HCT116 (cell line): ENCODE measurements around the gene ULBP2. TPM values are rescaled to one million over a fixed set of nuclear protein-coding genes. Genes with fewer than 3 reads are reported as not detected.
A peak's percentile ranks its signal among the peaks of the same experiment; 100 is the strongest.
"Not testable (repeated sequence)": the region's sequence is repeated elsewhere in the genome, so short reads cannot be mapped to it uniquely, and the experiment has no call there.

ENCODE experiments used
- ATAC-seq: fragments of 200-7000 bp; cut with Tn5 transposase; 2 replicates; pipeline ENCODE4 v1.9.1; 2020; ENCODE audit warnings: mild to moderate bottlenecking, moderate library complexity
- BruUV-seq: library from RNA; stranded (reverse); fragments of 400-500 nt; replicated peaks from 2 replicates; lab custom pipeline; 2021; lab: Mats Ljungman, UMichigan
- CTCF ChIA-PET: fragments of 300-600 bp; sonication (Branson Sonifier 250); formaldehyde crosslinking; loops from one replicate; lab custom pipeline; 2021; ENCODE audit warnings: antibody characterized with exemption; lab: Charles Lee
- POLR2A ChIA-PET: fragments of 300-600, 350-600 bp; sonication (Branson Sonifier 250); formaldehyde crosslinking; loops from one replicate; lab custom pipeline; 2021; ENCODE audit warnings: antibody characterized with exemption; lab: Charles Lee
- RAD21 ChIA-PET, 2 experiments: fragments of 300-600 bp; sonication (Branson Sonifier 250); formaldehyde crosslinking; loops; one replicate each; lab custom pipeline; 2023; ENCODE audit warnings: low total read pairs in 2 of 2; ENCODE audit not compliant: uncharacterized antibody in 2 of 2, unreplicated experiment in 2 of 2, low non-redundant PET in 1 of 2; lab: Charles Lee
- DNase-seq: peaks from one replicate; pipeline ENCODE4 v3.0.0-alpha.2; 2010; ENCODE audit warnings: low read depth, low spot score
- H2AFZ ChIP-seq: fragments of 200-600 bp; shearing (Covaris generic), sonication (generic); 2 replicates; pipeline ENCODE4 v1.6.1; 2017; ENCODE audit warnings: low read depth, mixed run types, mixed read lengths, antibody characterized with exemption, low read length; ENCODE audit not compliant: poor library complexity, severe bottlenecking
- H3K27ac ChIP-seq: 2 replicates; pipeline ENCODE4 v1.5.1; 2012; ENCODE audit warnings: low read depth, low read length
- H3K27me3 ChIP-seq: fragments of 200-600 bp; sonication (generic); 2 replicates; pipeline ENCODE4 v1.6.1; 2016; ENCODE audit warnings: mixed run types, low read length, mixed read lengths; ENCODE audit not compliant: insufficient read depth
- H3K36me3 ChIP-seq, 2 experiments: fragments of 200-500 bp in 1 of 2; fragments of 200-600 bp in 1 of 2; sonication (Bioruptor generic) in 1 of 2; sonication (generic) in 1 of 2; 2 replicates each; pipeline versions ENCODE4 v1.5.1 to v1.6.1; 2014 to 2016; ENCODE audit warnings: low read length in 2 of 2, inconsistent platforms in 1 of 2, mixed read lengths in 1 of 2, mixed run types in 1 of 2; ENCODE audit not compliant: insufficient read depth in 2 of 2, control insufficient read depth in 1 of 2
- H3K4me1 ChIP-seq, 2 experiments: fragments of 200-600 bp in 1 of 2; sonication (generic) in 1 of 2; 2 replicates each; pipeline versions ENCODE4 v1.5.1 to v1.6.1; 2012 to 2017; ENCODE audit warnings: low read length in 2 of 2, inconsistent platforms in 1 of 2, mild to moderate bottlenecking in 1 of 2, mixed read lengths in 1 of 2, mixed run types in 1 of 2, moderate library complexity in 1 of 2; ENCODE audit not compliant: insufficient read depth in 2 of 2, control insufficient read depth in 1 of 2
- H3K4me2 ChIP-seq: fragments of 200-600 bp; sonication (generic); 2 replicates; pipeline ENCODE4 v1.6.1; 2017; ENCODE audit warnings: mixed run types, low read length, mixed read lengths
- H3K4me3 ChIP-seq, 2 experiments: fragments of 200-600 bp in 1 of 2; sonication (generic) in 1 of 2; replicated peaks in 1 of 2; 2 replicates each; pipeline ENCODE4 v1.5.1; 2011 to 2016; ENCODE audit warnings: low read length in 2 of 2, control low read depth in 1 of 2, low read depth in 1 of 2, mild to moderate bottlenecking in 1 of 2, mixed read lengths in 1 of 2, mixed run types in 1 of 2
- H3K79me2 ChIP-seq: fragments of 200-600 bp; sonication (generic); 2 replicates; pipeline ENCODE4 v1.6.1; 2017; ENCODE audit warnings: mild to moderate bottlenecking, mixed run types, low read length, moderate library complexity, mixed read lengths; ENCODE audit not compliant: insufficient read depth
- H3K9ac ChIP-seq: fragments of 200-600 bp; sonication (generic); 2 replicates; pipeline ENCODE4 v1.6.1; 2016; ENCODE audit warnings: low read length, mixed read lengths
- H3K9me2 ChIP-seq: fragments of 200-600 bp; sonication (generic), shearing (Covaris generic); 2 replicates; pipeline ENCODE4 v1.6.1; 2017; ENCODE audit warnings: mixed run types, mild to moderate bottlenecking, moderate library complexity; ENCODE audit not compliant: insufficient read depth
- H3K9me3 ChIP-seq, 2 experiments: fragments of 200-500 bp in 1 of 2; fragments of 200-600 bp in 1 of 2; sonication (Bioruptor generic) in 1 of 2; sonication (generic) in 1 of 2; 2 replicates each; pipeline ENCODE4 v1.6.1; 2014 to 2017; ENCODE audit warnings: low read length in 2 of 2, mixed read lengths in 2 of 2, inconsistent platforms in 1 of 2, low read depth in 1 of 2, mild to moderate bottlenecking in 1 of 2, mixed run types in 1 of 2, moderate library complexity in 1 of 2; ENCODE audit not compliant: control insufficient read depth in 1 of 2, insufficient read depth in 1 of 2
- H4K20me1 ChIP-seq: fragments of 200-600 bp; sonication (generic), shearing (Covaris generic); 2 replicates; pipeline ENCODE4 v1.6.1; 2017; ENCODE audit warnings: mixed run types, mild to moderate bottlenecking, moderate library complexity; ENCODE audit not compliant: insufficient read depth
- CBX3 ChIP-seq: IDR thresholded peaks from 2 replicates; pipeline ENCODE4 v1.6.1; 2012; ENCODE audit warnings: low read depth
- CEBPB ChIP-seq: IDR thresholded peaks from 2 replicates; pipeline ENCODE4 v1.6.1; 2012; ENCODE audit warnings: low read depth
- EZH2 ChIP-seq: fragments of 200-600 bp; sonication (generic); IDR thresholded peaks from 2 replicates; pipeline ENCODE4 v1.6.1; 2017; ENCODE audit warnings: antibody characterized with exemption, mixed run types
- EZH2phosphoT487 ChIP-seq: fragments of 200-600 bp; IDR thresholded peaks from 2 replicates; pipeline ENCODE4 v1.6.1; 2018; ENCODE audit warnings: antibody characterized with exemption, borderline replicate concordance
- FOSL1 ChIP-seq: IDR thresholded peaks from 2 replicates; pipeline ENCODE4 v1.6.1; 2012; ENCODE audit warnings: low read depth
- POLR2AphosphoS5 ChIP-seq: IDR thresholded peaks from 2 replicates; pipeline ENCODE4 v1.6.1; 2011; ENCODE audit warnings: mild to moderate bottlenecking, low read depth, low read length, moderate library complexity
- TCF7L2 ChIP-seq: IDR thresholded peaks from 2 replicates; pipeline ENCODE4 v1.7.0; 2011; ENCODE audit warnings: borderline replicate concordance, inconsistent platforms; ENCODE audit not compliant: insufficient read depth, insufficient read length; ENCODE audit errors: extremely low read depth
- intact Hi-C: fragments of 100-400 bp; cut with micrococcal nuclease; formaldehyde crosslinking; loops from 2 replicates; pipeline ENCODE4 v1.10.0; 2022
- total RNA-seq: library from RNA; stranded (reverse); gene quantifications from one replicate; pipeline ENCODE4 v1.2.1, GENCODE V29; 2021; ENCODE audit not compliant: unreplicated experiment
- TF ChIP-seq, protein P1 (sequence below): IDR thresholded peaks from 2 replicates; pipeline ENCODE4 v1.6.1; 2012

The ULBP2 gene
- total RNA-seq, 1 experiment from 2014 or later: 10.2 TPM

DNA sequence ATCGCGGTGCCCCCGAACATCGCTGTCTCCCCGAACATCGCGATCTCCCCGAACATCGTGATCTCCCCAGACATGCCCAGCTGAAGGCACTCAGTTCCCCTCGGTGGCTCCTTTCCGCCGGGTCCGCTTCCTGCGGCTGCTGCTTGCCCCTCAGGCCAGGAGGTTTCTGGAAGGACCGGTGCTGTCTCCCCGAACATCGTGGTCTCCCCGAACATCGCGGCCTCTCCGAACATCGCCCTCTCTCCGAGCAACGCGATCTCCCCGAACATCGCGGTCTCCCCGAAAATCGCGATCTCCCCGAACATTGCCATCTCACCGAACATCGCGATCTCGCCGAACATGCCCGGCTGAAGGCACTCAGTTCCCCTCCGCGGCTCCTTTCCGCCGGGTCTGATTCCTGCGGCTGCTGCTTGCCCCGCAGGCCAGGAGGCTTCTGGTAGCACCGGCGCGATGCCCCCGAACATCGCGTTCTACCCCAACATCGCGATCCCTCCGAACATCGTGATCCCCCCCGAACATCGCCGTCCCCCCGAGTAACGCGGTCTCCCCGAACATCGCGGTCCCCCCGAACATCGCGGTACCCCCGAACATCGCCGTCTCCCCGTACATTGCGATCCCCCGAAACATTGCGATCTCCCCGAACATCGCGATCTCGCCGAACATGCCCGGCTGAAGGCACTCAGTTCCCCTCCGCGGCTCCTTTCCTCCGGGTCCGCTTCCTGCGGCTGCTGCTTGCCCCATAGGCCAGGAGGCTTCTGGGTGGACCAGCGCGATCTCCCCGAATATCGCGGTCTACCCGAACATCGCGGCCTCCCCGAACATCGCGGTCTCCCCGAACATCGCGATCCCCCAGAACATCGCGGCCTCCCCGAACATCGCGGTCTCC, 22.7 kb downstream of the ULBP2 start:
- DNase-seq (no peak), ATAC-seq (no peak)
- Histone ChIP-seq H3K4me3 (peak overlapping the region; percentile 37 to 59), H3K9ac (peak overlapping the region; percentile 66), H3K9me2 (no peaks in the 10 kb centered on the region), H3K27ac (peak overlapping the region; percentile 53; the same call in 1 of the 2 replicates), H3K9me3 (no peaks in the 10 kb centered on the region), H3K79me2 (no peaks in the 10 kb centered on the region), H3K36me3 (no peaks in the 10 kb centered on the region), H3K27me3 (no peaks in the 10 kb centered on the region), H3K4me1 (peaks cover 9 to 22% of the 10 kb centered on the region in 2 experiments; a peak in 3 of 4 replicates), H4K20me1 (no peaks in the 10 kb centered on the region), H2AFZ (no peak overlapping the region), H3K4me2 (peak overlapping the region; percentile 95)
- TF ChIP-seq CBX3 (no peak), TCF7L2 (no peak), EZH2 (no peak), CEBPB (no peak), FOSL1 (no peak)
- TF ChIP-seq, protein P1, sequence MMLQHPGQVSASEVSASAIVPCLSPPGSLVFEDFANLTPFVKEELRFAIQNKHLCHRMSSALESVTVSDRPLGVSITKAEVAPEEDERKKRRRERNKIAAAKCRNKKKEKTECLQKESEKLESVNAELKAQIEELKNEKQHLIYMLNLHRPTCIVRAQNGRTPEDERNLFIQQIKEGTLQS: no peak
- ChIA-PET CTCF (no interaction called here), RAD21 (no interaction called here), POLR2A (interaction anchor here (1.0 kb wide), 1 partner anchor 19 kb away, joined by 5 read pairs; no protein-coding TSS in a partner anchor)
- no TSS peak for BruUV-seq
- intact Hi-C loops: no loop called here

DNA sequence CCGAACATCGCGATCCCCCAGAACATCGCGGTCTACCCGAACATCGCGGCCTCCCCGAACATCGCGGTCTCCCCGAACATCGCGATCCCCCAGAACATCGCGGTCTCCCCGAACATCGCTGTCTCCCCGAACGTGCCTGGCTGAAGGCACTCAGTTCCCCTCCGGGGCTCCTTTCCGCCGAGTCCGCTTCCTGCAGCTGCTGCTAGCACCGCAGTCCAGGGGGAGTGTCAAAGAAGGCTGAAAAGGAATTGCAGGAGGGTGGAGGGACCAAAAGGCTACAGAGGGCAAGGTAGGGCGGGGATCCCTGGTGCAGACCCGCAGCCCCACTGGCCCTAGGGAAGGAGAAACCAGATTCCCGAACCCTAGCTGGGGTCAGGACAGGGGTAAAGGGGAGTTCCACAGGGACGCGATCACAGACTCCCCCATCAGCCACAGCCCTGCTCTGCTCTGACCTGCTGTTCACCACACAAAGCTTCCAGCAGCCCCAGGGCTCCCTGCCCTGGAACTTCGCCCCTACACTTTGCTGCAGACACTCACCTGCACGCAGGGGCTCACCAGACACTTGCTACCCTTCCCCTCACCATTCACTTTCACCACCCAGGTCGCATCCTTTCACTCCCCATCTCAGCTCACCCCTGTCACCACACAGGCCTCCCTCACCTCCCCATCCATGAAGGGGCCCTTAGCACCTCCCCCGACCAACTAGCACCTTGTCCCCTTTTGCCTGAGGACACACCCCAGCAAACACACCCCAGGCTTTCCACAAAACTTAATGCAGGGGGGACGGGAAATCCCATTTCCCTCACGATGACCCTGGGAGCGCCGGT, 23.6 kb downstream of the ULBP2 start:
- DNase-seq (no peak), ATAC-seq (no peak)
- Histone ChIP-seq H3K27me3 (no peaks in the 10 kb centered on the region), H3K4me2 (no peak overlapping the region), H3K4me3 (no peak overlapping the region), H4K20me1 (no peaks in the 10 kb centered on the region), H3K9me2 (no peaks in the 10 kb centered on the region), H3K9me3 (no peaks in the 10 kb centered on the region), H3K9ac (no peak overlapping the region), H2AFZ (no peak overlapping the region), H3K4me1 (peaks cover 9 to 22% of the 10 kb centered on the region in 2 experiments; a peak in 3 of 4 replicates), H3K79me2 (no peaks in the 10 kb centered on the region), H3K27ac (no peak overlapping the region), H3K36me3 (no peaks in the 10 kb centered on the region)
- TF ChIP-seq POLR2AphosphoS5: no peak
- no peak for TF ChIP-seq EZH2phosphoT487
- POLR2A ChIA-PET: no interaction called here
- CTCF ChIA-PET: no interaction called here
- no TSS peak for BruUV-seq
- intact Hi-C loops: no loop called here
- RAD21 ChIA-PET: no interaction called here

DNA sequence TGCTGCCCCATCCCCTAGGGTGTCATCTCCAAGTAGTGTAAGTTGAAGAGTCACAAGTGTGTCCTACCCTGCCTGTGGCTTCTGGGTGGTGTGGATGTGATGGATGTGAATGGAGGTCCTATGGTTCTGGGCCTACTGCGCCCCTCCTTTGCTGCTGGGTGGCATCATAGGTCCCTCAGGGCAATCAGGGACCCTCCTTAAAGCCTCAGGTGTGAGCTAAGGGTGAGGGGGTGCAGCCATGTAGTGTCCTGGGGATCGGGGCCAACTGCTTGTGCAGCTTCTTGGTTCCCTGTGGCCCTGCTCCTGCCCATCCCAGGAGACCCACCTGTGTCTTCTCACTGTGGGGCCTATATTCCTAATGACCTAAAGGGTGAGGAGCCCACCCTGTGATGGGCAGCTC, 24.5 kb downstream of the ULBP2 start:
- intact Hi-C loops, BruUV-seq, H2AFZ ChIP-seq, H4K20me1 ChIP-seq, CTCF ChIA-PET, H3K9me3 ChIP-seq, ATAC-seq, H3K4me2 ChIP-seq, H3K36me3 ChIP-seq, H3K27me3 ChIP-seq, H3K79me2 ChIP-seq, H3K9me2 ChIP-seq, H3K27ac ChIP-seq, RAD21 ChIA-PET, DNase-seq, H3K9ac ChIP-seq, H3K4me3 ChIP-seq: not testable (repeated sequence)
- peaks cover 9 to 22% of the 10 kb centered on the region in 2 experiments; a peak in 3 of 4 replicates for H3K4me1 ChIP-seq
- POLR2A ChIA-PET: interaction anchor here (0.5 kb wide), 1 partner anchor 217 kb away, joined by 3 read pairs; no protein-coding TSS in a partner anchor
